SK-N-MC (cell line): Measurements from ENCODE around the gene SPIRE1.

Experiments used
- EZH2 ChIP-seq: fragments of 200-600 bp; sonication (generic); IDR thresholded peaks from one replicate; pipeline ENCODE4 v1.6.1; 2017; ENCODE audit warnings: antibody characterized with exemption
- FOXP2 ChIP-seq: optimal IDR thresholded peaks from 2 replicates; pipeline ENCODE3; 2011; ENCODE audit warnings: mild to moderate bottlenecking, moderate library complexity; ENCODE audit not compliant: insufficient read depth; ENCODE audit errors: extremely low read length, control extremely low read depth
- POLR2AphosphoS5 ChIP-seq: IDR thresholded peaks from 2 replicates; pipeline ENCODE4 v1.6.1; 2012; ENCODE audit warnings: mild to moderate bottlenecking, low read depth, low read length, borderline replicate concordance

- TF ChIP-seq POLR2AphosphoS5 (no peak), EZH2 (no peak), FOXP2 (no peak)
Observed at GRCh38 chr18:12477606-12478005, 180.3 kb downstream of the SPIRE1 start.
